ENCODE results near the gene HSD17B8.

The HSD17B8 gene

DNA sequence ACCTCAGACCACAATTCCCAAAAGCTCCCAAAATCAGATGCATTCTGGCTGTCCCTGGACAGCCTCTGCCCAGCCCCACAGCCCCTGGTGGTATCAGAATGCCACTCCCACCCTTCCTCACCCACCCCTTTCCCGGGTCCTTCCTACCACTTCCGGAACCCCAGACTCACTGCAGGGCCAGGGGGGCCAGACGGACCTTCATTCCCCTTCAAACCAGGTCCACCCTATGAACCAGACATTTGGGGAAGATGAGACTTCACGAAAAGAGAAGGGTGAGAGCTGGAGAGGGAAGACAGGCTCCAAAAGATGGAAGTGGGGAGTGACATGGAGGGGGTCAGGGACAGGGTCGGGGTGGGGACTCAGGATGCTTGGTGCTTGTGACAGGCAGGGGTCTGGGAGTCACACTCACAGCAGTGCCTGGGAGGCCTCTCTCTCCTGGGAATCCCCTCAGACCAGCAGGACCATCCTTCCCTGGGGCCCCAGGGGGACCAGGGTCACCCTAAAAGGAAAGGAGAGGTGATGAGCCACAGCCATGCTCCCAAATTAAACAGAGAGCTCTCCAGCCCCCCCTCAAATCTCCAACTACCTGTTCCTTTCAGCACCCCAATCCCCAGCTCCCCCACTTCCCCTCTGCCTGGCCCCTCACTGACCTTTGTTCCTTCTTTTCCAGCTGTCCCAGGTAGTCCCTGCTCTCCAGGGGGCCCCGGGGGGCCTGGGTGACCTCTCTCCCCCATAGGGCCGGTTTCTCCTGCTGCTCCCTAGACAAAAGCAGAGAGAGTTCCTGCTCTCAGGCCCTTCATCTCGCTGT lies 32.4 kb upstream of the HSD17B8 start:
- DNase-seq: no peak

DNA sequence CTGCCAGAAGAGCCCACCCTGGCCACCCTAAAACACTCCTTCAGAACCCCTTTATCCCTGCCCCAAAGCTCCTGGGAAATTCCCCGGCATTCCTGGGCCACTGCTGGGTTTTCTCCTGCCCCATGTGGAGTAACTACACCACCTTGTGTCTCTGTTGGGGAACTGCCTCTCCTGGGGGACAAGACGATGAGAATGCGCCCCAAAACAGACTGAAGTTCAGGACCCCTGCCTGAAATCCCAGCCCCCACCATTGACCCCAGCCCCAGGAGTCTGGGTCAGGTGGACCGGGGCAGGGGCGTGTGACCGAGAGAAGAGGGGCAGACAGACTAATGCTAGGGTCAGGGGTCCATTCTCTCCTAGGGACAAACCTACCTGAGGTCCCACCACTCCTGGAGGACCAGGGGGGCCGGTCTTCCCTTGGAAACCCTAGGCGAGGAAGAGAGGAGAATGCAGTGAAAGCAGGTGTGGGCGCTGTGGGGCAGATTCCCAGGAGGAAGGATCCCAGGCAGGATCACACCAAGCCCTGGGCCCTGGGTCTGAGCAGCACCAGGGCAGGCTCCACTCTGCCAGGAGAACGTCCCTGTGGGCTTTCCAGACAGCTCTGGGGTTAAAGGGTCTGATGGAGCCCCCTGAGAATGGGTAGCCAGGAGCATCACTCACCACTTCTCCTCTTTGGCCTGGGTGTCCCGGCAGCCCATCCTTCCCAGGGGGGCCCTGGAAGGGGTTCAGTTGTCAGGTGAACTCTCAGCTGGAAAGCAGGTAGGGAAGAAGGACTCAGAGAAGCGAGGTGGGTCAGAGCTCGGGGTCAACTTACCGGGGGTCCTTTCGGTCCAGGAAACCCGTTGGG lies 31.5 kb upstream of the HSD17B8 start:
- DNase-seq: no peak

DNA sequence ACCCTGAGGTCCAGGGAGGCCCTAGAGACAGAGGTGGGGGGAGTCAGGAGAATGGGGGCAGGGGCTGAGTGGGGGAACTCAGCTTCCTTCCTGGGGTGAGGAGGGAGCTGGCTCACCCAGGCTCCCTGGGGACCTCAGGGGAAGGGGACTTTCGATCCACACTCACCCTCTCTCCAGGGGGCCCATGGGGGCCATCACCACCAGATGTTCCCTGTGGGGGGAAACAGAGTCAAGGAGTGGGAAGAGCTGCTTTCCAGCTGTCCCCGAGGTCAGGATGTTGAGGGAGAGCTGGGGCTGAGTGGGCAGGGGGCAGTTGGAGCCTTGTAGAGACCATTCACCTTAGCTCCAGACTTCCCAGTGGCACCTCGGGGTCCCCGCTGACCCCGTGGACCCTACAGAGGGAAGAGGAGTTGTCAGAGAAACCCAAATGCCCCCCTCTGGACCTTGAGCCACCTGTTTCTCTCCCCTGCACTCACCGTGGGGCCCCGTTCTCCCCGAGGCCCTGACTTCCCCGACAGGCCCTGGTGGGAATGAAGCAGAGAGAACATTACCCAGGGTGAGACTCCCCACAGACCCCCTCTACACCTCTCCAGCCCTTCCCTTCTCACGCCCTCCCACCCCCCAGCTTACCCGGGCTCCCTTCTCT lies 30.8 kb upstream of the HSD17B8 start:
- DNase-seq: no peak

DNA sequence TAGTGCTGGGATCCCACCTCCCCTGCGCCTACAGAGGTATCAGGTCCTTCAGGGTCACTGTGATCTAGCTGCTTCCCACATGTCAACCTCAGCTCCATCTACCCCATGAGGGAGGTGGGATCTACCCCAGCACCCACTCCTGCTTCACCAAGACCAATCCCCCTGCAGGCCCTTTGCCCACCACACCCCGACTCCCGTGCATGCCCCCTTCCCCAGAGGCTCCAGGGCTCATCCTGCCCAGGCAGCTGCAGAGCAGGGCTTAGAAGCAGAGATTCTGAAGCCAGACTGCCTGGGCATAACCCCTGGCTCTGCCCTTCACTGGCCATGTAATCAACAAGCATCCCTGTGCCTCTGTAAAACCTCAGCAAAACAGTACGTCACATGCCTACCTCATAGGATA lies 29.7 kb upstream of the HSD17B8 start:
- no peak for DNase-seq

DNA sequence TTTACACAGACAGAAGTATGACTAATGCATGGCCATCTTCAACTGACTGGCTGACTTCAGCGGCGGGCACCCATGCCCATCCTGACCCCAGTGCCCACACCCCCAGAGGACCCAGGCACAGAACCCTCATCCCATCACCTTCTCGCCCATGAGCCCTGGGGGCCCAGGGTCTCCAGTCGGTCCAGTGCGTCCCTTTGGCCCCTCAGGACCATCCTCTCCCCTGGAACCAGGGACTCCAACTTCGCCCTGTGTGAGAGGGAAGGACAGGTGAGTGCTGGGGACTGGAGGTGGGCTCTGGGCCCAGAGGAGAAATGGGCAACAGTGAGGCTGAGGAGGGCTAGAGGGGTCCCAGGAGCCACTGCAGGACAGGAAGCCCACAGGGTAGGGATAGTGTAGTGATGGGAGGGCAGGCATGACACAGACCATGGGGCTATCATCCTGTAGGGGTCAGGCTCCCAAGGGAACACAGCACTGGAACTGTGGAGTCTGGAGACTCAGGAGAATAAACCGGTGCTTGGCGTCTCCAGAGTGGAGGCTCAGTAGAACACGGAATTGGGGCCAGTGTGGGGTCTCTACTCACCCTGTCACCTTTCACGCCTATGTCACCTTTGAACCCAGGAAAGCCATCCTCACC lies 28.9 kb upstream of the HSD17B8 start:
- no peak for DNase-seq

DNA sequence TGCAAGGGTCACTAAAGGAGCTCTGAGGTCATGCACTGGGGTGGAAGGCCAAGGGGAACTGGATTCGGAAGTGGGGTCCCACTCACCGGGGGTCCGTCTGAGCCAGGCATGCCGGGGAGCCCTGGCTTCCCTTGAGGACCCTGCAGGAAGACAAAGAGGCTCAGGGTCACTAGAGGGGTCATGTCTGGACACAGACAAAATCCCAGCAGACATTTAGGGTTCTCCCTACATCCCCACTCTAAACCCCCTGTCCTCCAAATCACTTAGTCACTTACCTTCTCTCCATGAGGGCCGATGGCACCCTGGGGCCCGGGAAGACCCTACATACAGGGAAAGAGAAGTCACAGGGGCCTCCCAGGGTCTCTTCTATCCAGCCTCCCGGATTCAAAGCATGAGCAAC lies 27.5 kb upstream of the HSD17B8 start:
- no peak for DNase-seq

DNA sequence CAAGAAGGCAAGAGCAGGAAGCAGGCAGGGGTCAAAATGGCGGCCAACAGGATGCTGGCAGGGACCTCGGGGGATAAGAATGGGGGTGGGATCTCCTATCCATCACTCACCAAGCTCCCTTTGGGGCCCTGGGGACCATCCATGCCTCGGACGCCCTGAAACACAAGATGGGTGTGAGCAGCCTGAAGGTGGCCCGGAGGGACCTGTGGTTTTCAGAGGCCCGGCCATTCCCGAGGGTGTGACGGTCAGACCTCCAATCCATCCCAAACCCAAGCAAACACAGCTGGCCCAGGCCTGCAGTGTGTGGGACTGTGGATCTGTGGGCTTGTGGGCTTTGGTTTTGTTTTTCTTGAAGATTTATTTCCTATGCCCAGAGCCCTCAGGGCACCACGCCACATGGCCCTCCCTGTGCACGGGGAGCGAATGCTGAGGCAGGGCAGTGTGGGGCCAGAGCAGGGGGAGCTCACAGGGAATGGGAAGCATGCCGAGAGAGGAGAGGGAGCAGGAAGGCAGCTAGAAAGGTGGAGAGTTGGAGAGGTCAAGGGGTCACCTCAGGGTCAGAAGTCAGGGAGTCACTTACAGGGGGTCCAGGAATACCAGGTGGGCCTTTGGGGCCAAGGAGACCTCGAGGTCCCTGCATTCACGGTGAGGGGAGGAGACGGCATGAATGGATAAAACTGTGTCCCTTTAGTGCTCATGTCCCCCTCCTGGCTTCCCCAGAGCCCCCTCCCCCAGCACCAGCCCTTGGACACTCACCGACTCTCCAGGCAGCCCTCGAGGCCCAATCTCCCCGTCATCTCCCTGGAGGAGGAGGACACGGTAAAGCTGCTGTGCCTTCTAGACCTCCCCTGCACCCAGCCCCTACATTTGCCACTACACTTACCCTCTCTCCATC lies 26.7 kb upstream of the HSD17B8 start:
- DNase-seq: no peak

DNA sequence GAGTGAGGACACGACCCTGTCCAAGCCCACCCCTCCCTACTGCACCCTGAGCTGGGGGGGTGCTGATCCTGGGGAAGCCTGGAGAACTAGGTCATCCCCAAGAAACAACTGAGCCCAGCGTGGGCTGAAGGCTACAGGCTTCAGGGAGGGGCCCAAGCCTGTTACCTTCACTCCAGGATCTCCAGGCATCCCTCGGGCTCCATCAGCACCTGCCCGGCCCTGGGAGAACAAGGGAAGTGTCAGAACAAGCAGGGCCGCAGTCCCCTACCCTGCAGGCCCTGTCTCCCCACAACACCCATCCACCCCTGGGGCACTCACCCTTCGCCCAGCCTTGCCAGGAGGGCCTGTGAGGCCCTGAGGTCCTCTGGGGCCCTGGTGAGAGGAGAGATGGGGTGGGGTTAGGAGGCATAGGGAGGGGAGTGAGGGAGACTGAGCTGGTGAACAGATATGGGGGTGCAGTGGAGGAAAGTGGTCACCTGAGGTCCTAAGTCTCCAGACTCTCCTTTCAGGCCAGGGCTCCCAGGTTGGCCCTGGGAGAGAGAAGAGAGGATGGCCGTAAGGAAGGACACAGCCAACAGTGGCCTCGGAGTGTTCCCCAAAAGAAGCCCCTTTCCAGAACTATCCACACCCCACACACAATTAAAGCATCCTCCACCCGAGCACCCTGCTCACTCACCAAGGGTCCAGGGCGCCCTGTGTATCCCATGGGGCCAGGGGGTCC lies 25.5 kb upstream of the HSD17B8 start:
- no peak for DNase-seq

DNA sequence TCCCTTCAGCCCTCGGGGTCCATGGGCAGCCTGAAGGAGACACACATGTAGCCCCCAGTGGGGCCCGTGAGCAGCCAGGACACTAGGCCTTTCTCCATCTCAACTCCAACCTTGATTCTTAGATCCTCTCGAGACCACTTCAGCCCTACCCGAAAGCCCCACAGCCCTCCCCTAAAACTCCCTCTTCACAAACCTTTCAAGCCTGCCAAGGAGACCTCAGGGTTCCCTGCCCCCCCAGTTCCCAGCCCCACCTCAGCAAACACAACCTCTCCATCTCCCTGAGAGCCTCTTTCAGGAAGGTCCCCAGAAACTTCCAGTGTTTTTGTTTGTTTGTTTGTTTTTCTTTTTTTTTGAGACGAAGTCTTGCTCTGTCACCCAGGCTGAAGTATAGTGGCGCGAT lies 23.3 kb upstream of the HSD17B8 start:
- no peak for DNase-seq

DNA sequence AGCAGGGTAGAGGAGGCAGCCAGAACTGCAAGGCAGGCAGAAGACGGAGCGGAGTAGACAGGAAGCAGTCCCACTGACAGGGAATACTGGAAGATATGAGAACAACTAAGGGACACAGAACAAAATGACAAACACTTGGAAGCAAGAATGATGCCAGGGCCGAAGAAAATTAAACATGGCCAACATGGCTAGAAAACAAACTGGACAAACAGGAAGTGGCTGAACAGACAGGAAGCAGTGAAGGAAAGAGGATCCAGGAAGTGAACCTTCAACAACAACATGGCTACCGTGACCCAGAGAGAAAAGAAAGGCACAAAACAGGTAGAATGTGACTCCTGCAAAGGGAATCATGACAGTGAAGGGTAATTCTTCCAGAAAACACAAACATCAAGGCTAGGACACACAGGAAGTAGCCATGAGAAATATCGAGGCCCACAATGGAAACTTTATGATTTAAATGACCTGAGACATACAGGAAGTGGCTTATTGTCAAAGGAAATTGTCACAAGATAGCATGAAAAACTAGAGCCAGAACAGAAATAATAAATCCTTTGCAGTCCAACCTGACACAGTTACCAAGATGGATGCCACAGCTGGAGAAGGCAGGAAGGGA lies 21.3 kb upstream of the HSD17B8 start:
- DNase-seq: no peak

DNA sequence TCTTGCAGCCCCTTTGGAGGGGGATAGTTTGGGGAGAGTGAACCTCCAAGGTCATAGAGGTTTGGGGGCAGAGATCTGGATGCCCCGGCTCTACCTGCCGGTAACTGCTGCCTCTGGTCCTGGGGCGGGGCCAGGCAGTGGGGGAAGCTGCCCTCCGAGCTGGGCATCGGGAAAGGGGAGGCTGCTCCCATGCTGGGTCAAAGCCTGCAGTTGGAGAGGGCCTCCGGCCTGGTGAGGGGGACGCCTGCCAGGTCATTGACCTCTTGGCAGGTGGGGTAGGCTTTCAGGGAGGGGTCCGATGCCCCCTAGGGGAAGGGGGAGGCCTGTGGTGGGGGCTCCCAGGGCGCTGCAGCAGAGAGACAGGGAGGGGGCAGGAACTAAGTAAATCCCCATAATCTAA lies 19.3 kb upstream of the HSD17B8 start:
- DNase-seq: no peak

DNA sequence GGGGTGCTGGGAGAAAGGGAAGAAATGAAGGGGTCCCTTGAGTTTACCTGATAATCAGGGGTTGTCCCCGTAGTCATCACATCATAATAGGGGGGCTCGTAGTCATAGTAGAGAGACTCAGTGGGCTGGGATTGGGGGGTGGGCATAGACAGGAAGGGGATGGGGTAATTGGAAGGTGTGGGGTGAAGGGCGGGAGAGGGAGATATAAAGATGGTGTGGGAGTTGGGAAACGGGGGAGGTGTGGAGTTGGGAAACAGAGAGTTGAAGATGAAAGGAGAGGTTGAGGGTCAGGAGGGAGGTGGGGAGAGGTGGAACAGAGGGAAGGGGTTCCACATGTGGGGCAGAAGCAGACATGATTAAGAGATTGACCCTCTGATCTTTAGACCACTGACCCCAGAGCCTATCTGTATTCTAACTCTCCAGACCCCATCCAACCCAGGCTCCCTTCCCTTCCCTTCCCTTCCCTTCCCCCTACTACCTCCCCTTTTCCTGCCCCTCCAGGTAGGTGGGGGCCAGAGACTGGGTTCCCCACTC lies 18.7 kb upstream of the HSD17B8 start:
- no peak for DNase-seq

DNA sequence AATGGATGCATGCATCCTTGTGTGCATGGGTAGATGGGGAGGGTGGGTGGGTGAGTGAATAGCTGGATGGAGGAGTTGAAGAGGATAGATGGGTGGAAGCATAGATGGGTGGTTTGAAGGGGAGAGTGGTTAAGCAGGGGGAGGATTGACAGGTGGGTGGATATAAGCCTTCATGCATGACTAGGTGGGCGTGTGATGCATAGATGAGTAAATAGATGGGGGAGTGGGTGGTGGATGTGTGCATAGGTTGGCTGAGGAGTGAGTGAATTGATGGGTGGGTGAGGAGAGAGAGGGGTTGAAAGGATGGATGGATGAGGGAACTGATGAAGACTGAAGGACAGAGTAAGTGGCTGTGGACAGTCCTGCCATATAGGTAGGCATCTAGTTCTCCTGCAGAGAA lies 16.6 kb upstream of the HSD17B8 start:
- DNase-seq: no peak

DNA sequence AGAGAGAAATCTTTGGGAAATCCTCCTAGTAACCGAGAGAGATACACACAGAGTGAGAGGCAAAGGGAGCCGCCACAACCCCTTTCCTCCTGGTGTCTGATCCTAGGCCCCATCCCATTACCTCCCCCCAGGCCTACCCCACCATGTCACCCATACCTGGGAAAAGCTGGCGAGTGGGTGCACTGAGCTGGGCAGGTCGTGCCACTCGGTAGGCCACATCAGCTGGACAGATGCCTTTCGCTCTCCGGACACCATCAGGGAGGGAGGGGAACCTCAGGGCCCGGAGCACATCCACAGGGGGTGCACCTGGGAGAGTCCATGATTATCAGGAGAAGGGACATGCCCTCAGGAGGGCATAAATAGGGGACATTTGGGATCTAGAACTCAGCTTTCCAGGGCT lies 15.3 kb upstream of the HSD17B8 start:
- no peak for DNase-seq

DNA sequence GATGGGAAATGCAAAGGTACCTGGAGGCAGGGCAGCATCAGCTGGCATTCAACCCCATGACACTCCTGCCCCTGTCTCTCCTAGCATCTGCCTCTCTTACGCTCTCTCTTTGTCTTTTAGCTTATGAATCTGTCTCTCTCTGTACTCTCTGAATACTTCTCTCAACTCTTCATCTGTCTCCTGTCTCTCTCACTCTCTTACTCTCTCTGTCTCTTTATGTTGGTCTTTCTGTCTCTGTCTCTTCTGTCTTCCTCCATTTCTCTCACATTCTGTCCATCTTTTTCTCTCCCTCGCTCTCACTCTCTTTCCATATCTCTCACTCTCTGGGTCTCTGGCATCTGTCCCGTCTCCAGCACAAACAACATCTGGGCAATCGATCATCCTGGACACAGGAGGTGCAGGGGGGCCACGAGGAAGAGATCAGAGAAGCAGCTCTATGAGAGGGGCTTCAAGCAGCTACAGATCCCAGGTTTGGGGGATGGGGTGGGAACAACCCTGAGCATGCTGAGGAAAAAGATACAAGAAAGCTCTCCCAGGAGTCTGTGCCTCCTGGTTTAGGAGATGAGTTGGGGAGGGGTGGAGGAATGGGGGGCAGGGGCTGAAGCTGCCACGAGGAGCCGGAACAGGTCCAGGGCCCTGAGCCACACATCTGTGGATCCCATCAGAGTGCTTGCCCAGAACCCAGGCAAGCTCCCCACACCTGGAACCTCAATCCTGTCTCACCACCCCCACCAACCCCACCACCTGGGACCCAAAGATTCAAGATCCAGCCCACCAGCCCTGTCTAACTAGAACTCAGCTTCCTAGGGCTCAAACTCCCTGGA lies 14.6 kb upstream of the HSD17B8 start:
- DNase-seq: no peak

DNA sequence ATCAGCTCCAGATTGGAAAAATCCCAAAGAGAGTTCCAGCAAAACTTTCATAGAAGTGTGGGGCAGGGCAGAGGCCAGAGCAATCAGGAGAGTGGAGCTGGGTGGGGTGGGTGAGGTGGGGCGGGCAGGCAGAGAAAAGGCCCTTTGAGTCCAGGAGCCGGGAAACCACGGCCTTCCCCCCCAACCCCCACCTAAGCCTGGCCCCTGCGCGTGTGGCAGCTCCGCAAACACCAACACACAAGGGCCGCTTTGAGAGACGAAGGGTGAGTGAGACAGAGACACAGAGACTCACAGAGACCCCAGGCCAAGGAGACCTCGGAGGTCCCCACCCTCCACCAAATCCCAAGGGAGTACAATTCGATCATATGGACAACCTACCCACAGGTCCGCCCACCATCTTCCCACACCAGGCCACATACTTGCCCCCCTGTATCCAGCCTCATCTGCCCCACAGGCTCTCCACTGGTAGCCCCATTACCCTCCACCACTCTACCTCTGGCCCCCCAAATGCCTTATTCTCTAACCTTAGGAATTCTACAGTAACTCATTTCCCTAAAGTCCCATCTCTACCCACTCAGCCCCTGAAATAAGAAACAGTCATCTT lies 13.8 kb upstream of the HSD17B8 start:
- DNase-seq: no peak

DNA sequence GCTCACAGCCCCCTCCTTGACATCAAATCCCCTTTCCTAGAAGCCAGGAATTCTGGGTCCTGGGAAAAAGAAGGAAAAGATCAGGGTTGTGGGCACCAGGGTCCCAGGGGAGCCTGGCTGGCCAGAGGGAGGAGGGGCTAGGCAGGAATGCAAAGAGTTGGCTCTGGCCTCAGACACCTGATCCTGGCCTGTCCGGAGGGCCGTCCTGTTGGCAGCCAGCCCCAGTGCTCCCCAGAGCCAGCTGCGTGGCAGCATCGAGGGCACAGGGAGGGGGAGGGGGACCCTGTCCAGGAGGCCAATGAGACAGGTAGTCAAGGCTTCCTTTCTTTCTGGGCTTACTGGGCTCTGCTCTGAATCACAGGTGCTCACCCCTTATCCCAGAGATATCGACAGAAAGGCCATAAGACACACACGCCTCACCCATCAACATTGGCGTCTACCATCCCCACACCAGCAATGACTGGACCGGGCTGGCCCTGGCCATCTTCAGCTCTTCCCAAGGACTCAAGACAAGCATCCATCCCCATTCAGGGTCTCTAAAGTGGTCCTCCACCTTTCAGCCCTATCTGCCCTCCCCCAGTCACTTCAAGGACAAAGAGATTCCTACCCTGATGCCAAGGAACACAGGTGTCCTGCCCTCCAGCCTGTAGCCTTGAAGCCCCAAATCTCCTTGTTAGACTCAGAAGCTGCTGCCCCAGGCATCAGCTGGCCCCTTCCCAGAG lies 12.9 kb upstream of the HSD17B8 start:
- no peak for DNase-seq

DNA sequence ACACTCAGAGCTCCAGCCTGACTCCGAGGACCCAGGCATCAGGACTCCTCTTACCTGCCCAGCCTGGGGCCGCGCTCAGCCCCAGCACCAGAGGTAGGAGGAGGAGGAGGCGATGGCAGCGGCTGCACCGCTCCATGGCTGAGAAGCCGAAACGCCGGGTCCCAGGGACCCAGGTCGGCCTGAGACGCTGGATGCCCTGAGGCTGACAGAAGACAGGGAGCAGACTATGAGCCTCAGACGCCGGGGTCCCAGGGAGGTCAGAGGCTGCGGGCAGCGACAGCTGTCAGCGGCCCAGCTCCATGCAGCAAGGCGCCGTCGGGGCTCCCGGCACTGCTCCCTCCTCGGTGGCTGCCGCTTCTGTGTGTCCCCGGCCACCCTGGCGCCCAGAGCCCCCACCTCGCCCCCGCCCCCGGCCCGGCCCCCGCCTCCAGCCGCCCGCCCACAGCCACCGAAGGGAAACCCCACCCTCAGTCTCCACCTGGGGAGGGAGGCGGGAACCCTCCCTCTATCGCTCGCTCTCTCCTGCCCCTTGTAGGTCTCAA lies 12.3 kb upstream of the HSD17B8 start, which contains the start of gene COL11A2:
Gene COL11A2 (minus strand): TSS at position 363 of the 542 bp plus-strand sequence. CDS start 227 bp downstream, at position 136.
- peak; percentile 69 for DNase-seq

All from activated effector memory CD4-positive, alpha-beta T cell treated with anti-CD3 and anti-CD28 coated beads, Interleukin-2, amount 50 U/mL, for 16 hours (primary cell).